HG02763 (cell line): ENCODE data around the gene FGD6.
"Not testable (repeated sequence)": the region's sequence is repeated elsewhere in the genome, so short reads cannot be mapped to it uniquely, and the experiment has no call there.

Experiments used
- ATAC-seq: cut with Tn5 transposase; IDR thresholded peaks from one replicate; pipeline ENCODE4 v1.9.1; 2021; ENCODE audit warnings: mild to moderate bottlenecking, moderate library complexity; ENCODE audit not compliant: unreplicated experiment

Gene FGD6

GRCh38 chr12:95217377-95218149 lies at the start of gene FGD6, which contains the start of gene VEZT:
Gene FGD6 (minus strand): TSS chr12:95217467. CDS start chr12:95217240, 227 bp downstream.
Gene VEZT (plus strand): TSS chr12:95217807. CDS start chr12:95217851, 44 bp downstream.
- ATAC-seq: peak; percentile 92

- ATAC-seq: no peak
Observed at GRCh38 chr12:95266254-95266653, 49.0 kb upstream of the FGD6 start.

- no peak for ATAC-seq
Observed at GRCh38 chr12:95265765-95266164, 48.5 kb upstream of the FGD6 start.

- no peak for ATAC-seq
Observed at GRCh38 chr12:95262808-95263207, 45.5 kb upstream of the FGD6 start.

- no peak for ATAC-seq
Observed at GRCh38 chr12:95261109-95261508, 43.8 kb upstream of the FGD6 start.

- ATAC-seq: no peak
Observed at GRCh38 chr12:95259368-95259767, 42.1 kb upstream of the FGD6 start.

GRCh38 chr12:95258803-95259202 lies 41.5 kb upstream of the FGD6 start:
- ATAC-seq: no peak

GRCh38 chr12:95258151-95258550 lies 40.9 kb upstream of the FGD6 start:
- no peak for ATAC-seq

- no peak for ATAC-seq
Observed at GRCh38 chr12:95257541-95257940, 40.3 kb upstream of the FGD6 start.

- ATAC-seq: no peak
Observed at GRCh38 chr12:95253386-95253785, 36.1 kb upstream of the FGD6 start.

GRCh38 chr12:95248604-95249360 lies 31.5 kb upstream of the FGD6 start:
- no peak for ATAC-seq

GRCh38 chr12:95248095-95248494 lies 30.8 kb upstream of the FGD6 start:
- no peak for ATAC-seq

GRCh38 chr12:95244350-95244749 lies 27.1 kb upstream of the FGD6 start:
- no peak for ATAC-seq

GRCh38 chr12:95243497-95244183 lies 26.4 kb upstream of the FGD6 start:
- no peak for ATAC-seq

- ATAC-seq: no peak
Observed at GRCh38 chr12:95241761-95242506, 24.7 kb upstream of the FGD6 start.

- not testable (repeated sequence) for ATAC-seq
Observed at GRCh38 chr12:95241138-95241537, 23.9 kb upstream of the FGD6 start.

- no peak for ATAC-seq
Observed at GRCh38 chr12:95240556-95240955, 23.3 kb upstream of the FGD6 start.

- not testable (repeated sequence) for ATAC-seq
Observed at GRCh38 chr12:95239835-95240234, 22.6 kb upstream of the FGD6 start.

- ATAC-seq: no peak
Observed at GRCh38 chr12:95239216-95239615, 21.9 kb upstream of the FGD6 start.

GRCh38 chr12:95238150-95238549 lies 20.9 kb upstream of the FGD6 start:
- ATAC-seq: no peak

GRCh38 chr12:95237315-95237714 lies 20.0 kb upstream of the FGD6 start:
- ATAC-seq: no peak
